GM10847 (cell line): ENCODE data around the gene MSANTD2.

Experiments used
- POLR2A ChIP-seq: IDR thresholded peaks from 2 replicates; pipeline ENCODE4 v1.6.1; 2011; ENCODE audit not compliant: insufficient read length; ENCODE audit errors: extremely low read depth

Gene MSANTD2

GRCh38 chr11:124740277-124740882 is 59.8 kb downstream of the MSANTD2 start:
- TF ChIP-seq POLR2A, result no peak

- TF ChIP-seq POLR2A, result no peak
These were observed 60.5 kb downstream of the MSANTD2 start, which contains the start of gene NRGN for GRCh38 chr11:124739479-124740276. Gene NRGN, plus strand, starts transcription at chr11:124739942. Its CDS starts 143 bp downstream, at chr11:124740085.

- no peak for TF ChIP-seq POLR2A
These were observed 61.3 kb downstream of the MSANTD2 start for GRCh38 chr11:124738713-124739478.

- no peak for TF ChIP-seq POLR2A
These were observed 62.4 kb downstream of the MSANTD2 start for GRCh38 chr11:124737638-124738305.

- TF ChIP-seq POLR2A, result no peak
These were observed 63.5 kb downstream of the MSANTD2 start for GRCh38 chr11:124736736-124737135.

- TF ChIP-seq POLR2A, result no peak
These were observed 68.0 kb downstream of the MSANTD2 start for GRCh38 chr11:124732230-124732629.

- no peak for TF ChIP-seq POLR2A
These were observed 70.6 kb downstream of the MSANTD2 start for GRCh38 chr11:124729571-124729970.

GRCh38 chr11:124728134-124728533 is 72.1 kb downstream of the MSANTD2 start:
- TF ChIP-seq POLR2A, result no peak

- no peak for TF ChIP-seq POLR2A
These were observed 72.7 kb downstream of the MSANTD2 start for GRCh38 chr11:124727474-124727873.

- TF ChIP-seq POLR2A, result no peak
These were observed 74.5 kb downstream of the MSANTD2 start for GRCh38 chr11:124725719-124726105.

- no peak for TF ChIP-seq POLR2A
These were observed 75.1 kb downstream of the MSANTD2 start for GRCh38 chr11:124724979-124725718.

- TF ChIP-seq POLR2A, result no peak
These were observed 78.0 kb downstream of the MSANTD2 start for GRCh38 chr11:124722176-124722575.

- TF ChIP-seq POLR2A, result no peak
These were observed 80.7 kb downstream of the MSANTD2 start for GRCh38 chr11:124719534-124719933.

- TF ChIP-seq POLR2A, result no peak
These were observed 81.4 kb downstream of the MSANTD2 start for GRCh38 chr11:124718801-124719200.
